ES-I3 (cell line): ENCODE data around the gene INSIG2.
"Not testable (repeated sequence)": the region's sequence is repeated elsewhere in the genome, so short reads cannot be mapped to it uniquely, and the experiment has no call there.

Source experiments
- H3K36me3 ChIP-seq: 2 replicates; pipeline ENCODE4 v1.6.1; 2013; ENCODE audit warnings: mild to moderate bottlenecking, low read length, control low read depth, moderate library complexity; ENCODE audit not compliant: insufficient read depth
- H3K4me1 ChIP-seq: 2 replicates; pipeline ENCODE4 v1.6.1; 2013; ENCODE audit warnings: mild to moderate bottlenecking, control low read depth, low read length; ENCODE audit not compliant: insufficient read depth
- H3K9ac ChIP-seq: 2 replicates; pipeline ENCODE4 v1.6.1; 2013; ENCODE audit warnings: low read depth, mild to moderate bottlenecking, low read length, moderate library complexity
- H3K9me3 ChIP-seq: 2 replicates; pipeline ENCODE4 v1.6.1; 2013; ENCODE audit warnings: mild to moderate bottlenecking, low read length, moderate library complexity; ENCODE audit not compliant: control insufficient read depth, insufficient read depth

The INSIG2 gene

GRCh38 chr2:118078734-118079133, 9.5 kb upstream of the INSIG2 start:
- H3K36me3 ChIP-seq, result no peaks in the 10 kb centered on the region
- H3K4me1 ChIP-seq, result peaks cover 9% of the 10 kb centered on the region; the same call in 1 of the 2 replicates
- no peak overlapping the region for H3K9ac ChIP-seq
- no peaks in the 10 kb centered on the region for H3K9me3 ChIP-seq

GRCh38 chr2:118084491-118085089, 3.7 kb upstream of the INSIG2 start:
- Histone ChIP-seq H3K4me1 (peaks cover 16% of the 10 kb centered on the region; the same call in 1 of the 2 replicates), H3K9me3 (no peaks in the 10 kb centered on the region), H3K36me3 (no peaks in the 10 kb centered on the region), H3K9ac (no peak overlapping the region)

- Histone ChIP-seq H3K36me3 (no peaks in the 10 kb centered on the region), H3K9ac (no peak overlapping the region), H3K9me3 (no peaks in the 10 kb centered on the region), H3K4me1 (peaks cover 16% of the 10 kb centered on the region; the same call in 1 of the 2 replicates)
Observed at GRCh38 chr2:118085173-118086023, 2.9 kb upstream of the INSIG2 start.

GRCh38 chr2:118086024-118086633, 2.1 kb upstream of the INSIG2 start:
- H3K4me1 ChIP-seq, result peaks cover 16% of the 10 kb centered on the region; the same call in 1 of the 2 replicates
- no peaks in the 10 kb centered on the region for H3K36me3 ChIP-seq
- H3K9me3 ChIP-seq, result no peaks in the 10 kb centered on the region
- no peak overlapping the region for H3K9ac ChIP-seq

- H3K9ac ChIP-seq, result peak overlapping the region; percentile 84
- no peaks in the 10 kb centered on the region for H3K9me3 ChIP-seq
- H3K4me1 ChIP-seq, result peaks cover 7% of the 10 kb centered on the region; the same call in 1 of the 2 replicates
- no peaks in the 10 kb centered on the region for H3K36me3 ChIP-seq
Observed at GRCh38 chr2:118089139-118089800, 999 bp downstream of the INSIG2 start.

GRCh38 chr2:118090387-118091139, 2.3 kb downstream of the INSIG2 start:
- H3K9ac ChIP-seq, result no peak overlapping the region

GRCh38 chr2:118091140-118091478, 2.8 kb downstream of the INSIG2 start:
- Histone ChIP-seq H3K9me3 (no peaks in the 10 kb centered on the region), H3K36me3 (no peaks in the 10 kb centered on the region), H3K9ac (no peak overlapping the region), H3K4me1 (no peaks in the 10 kb centered on the region; the same call in 1 of the 2 replicates)

More at GRCh38 chr2:118090387-118091139, 2.3 kb downstream of the INSIG2 start:
- H3K9me3 ChIP-seq, result no peaks in the 10 kb centered on the region
- no peaks in the 10 kb centered on the region for H3K36me3 ChIP-seq
- H3K4me1 ChIP-seq, result no peaks in the 10 kb centered on the region; the same call in 1 of the 2 replicates

- H3K36me3 ChIP-seq, result no peaks in the 10 kb centered on the region
- no peaks in the 10 kb centered on the region for H3K9me3 ChIP-seq
- H3K9ac ChIP-seq, result no peak overlapping the region
- H3K4me1 ChIP-seq, result no peaks in the 10 kb centered on the region; the same call in 1 of the 2 replicates
Observed at GRCh38 chr2:118091631-118092030, 3.4 kb downstream of the INSIG2 start.

GRCh38 chr2:118094102-118094501, 5.8 kb downstream of the INSIG2 start:
- not testable (repeated sequence) for H3K4me1 ChIP-seq

GRCh38 chr2:118094503-118094902, 6.2 kb downstream of the INSIG2 start:
- Histone ChIP-seq H3K4me1 (no peaks in the 10 kb centered on the region; the same call in 1 of the 2 replicates), H3K9me3 (no peaks in the 10 kb centered on the region), H3K9ac (no peak overlapping the region), H3K36me3 (no peaks in the 10 kb centered on the region)

More at GRCh38 chr2:118094102-118094501, 5.8 kb downstream of the INSIG2 start:
- H3K9me3 ChIP-seq, H3K36me3 ChIP-seq, H3K9ac ChIP-seq: not testable (repeated sequence)

- no peak overlapping the region for H3K9ac ChIP-seq
- no peaks in the 10 kb centered on the region; the same call in 1 of the 2 replicates for H3K4me1 ChIP-seq
- no peaks in the 10 kb centered on the region for H3K36me3 ChIP-seq
- no peaks in the 10 kb centered on the region for H3K9me3 ChIP-seq
Observed at GRCh38 chr2:118095610-118096009, 7.3 kb downstream of the INSIG2 start.

- H3K9me3 ChIP-seq, result no peaks in the 10 kb centered on the region
- no peaks in the 10 kb centered on the region; the same call in 1 of the 2 replicates for H3K4me1 ChIP-seq
- no peak overlapping the region for H3K9ac ChIP-seq
- H3K36me3 ChIP-seq, result no peaks in the 10 kb centered on the region
Observed at GRCh38 chr2:118097657-118098056, 9.4 kb downstream of the INSIG2 start.

GRCh38 chr2:118098307-118099030, 10.2 kb downstream of the INSIG2 start:
- Histone ChIP-seq H3K36me3 (no peaks in the 10 kb centered on the region), H3K4me1 (no peaks in the 10 kb centered on the region; the same call in 1 of the 2 replicates), H3K9ac (no peak overlapping the region), H3K9me3 (no peaks in the 10 kb centered on the region)
